A673 (cell line): ENCODE data around the gene ZC3H18.

Experiments used
- CTCF ChIP-seq: fragments of 300-800, 200-600 bp; sonication (generic); conservative IDR thresholded peaks from 2 replicates; pipeline ENCODE4 v1.5.1; 2017; ENCODE audit warnings: low read depth, mild to moderate bottlenecking, antibody characterized with exemption, low read length, moderate library complexity, mixed read lengths
- EZH2 ChIP-seq: fragments of 200-600 bp; sonication (generic); IDR thresholded peaks from 2 replicates; pipeline ENCODE4 v1.6.1; 2017; ENCODE audit warnings: borderline replicate concordance, low read depth, mild to moderate bottlenecking, mixed read lengths, antibody characterized with exemption, low read length; ENCODE audit not compliant: poor library complexity, severe bottlenecking

- no peak for TF ChIP-seq CTCF
- no peak for TF ChIP-seq EZH2
Measured at GRCh38 chr16:88556294-88556988, 13.8 kb upstream of the ZC3H18 start.
